ENCODE data around the gene LONRF2.

The LONRF2 gene

GRCh38 chr2:100228967-100229366 is 93.3 kb downstream of the LONRF2 start:
- H3K27ac ChIP-seq (ENCODE audit: low read length) = no peak overlapping the region
- no peak overlapping the region for H3K4me3 ChIP-seq (ENCODE audit: low read depth in 1 of 2, low read length in 2 of 2)
- H3K9me3 ChIP-seq (ENCODE audit: control insufficient read depth in 1 of 2, low read length in 2 of 2) = no peaks in the 10 kb centered on the region
- H3K4me1 ChIP-seq (ENCODE audit: control insufficient read depth in 1 of 2, insufficient read depth in 2 of 2, low read length in 2 of 2) = no peaks in the 10 kb centered on the region
- H3K36me3 ChIP-seq (ENCODE audit: control insufficient read depth in 1 of 2, insufficient read depth in 2 of 2, low read length in 2 of 2) = no peaks in the 10 kb centered on the region
- no peaks in the 10 kb centered on the region for H3K27me3 ChIP-seq (ENCODE audit: low read depth, low read length)

- no peak overlapping the region for H3K4me3 ChIP-seq (ENCODE audit: low read depth in 1 of 2, low read length in 2 of 2)
- H3K27ac ChIP-seq (ENCODE audit: low read length) = no peak overlapping the region
- no peaks in the 10 kb centered on the region for H3K36me3 ChIP-seq (ENCODE audit: control insufficient read depth in 1 of 2, insufficient read depth in 2 of 2, low read length in 2 of 2)
- H3K9me3 ChIP-seq (ENCODE audit: control insufficient read depth in 1 of 2, low read length in 2 of 2) = no peaks in the 10 kb centered on the region
- no peaks in the 10 kb centered on the region for H3K27me3 ChIP-seq (ENCODE audit: low read depth, low read length)
- no peaks in the 10 kb centered on the region for H3K4me1 ChIP-seq (ENCODE audit: control insufficient read depth in 1 of 2, insufficient read depth in 2 of 2, low read length in 2 of 2)
Observed at GRCh38 chr2:100228415-100228814, 93.9 kb downstream of the LONRF2 start.

- H3K4me1 ChIP-seq (ENCODE audit: control insufficient read depth in 1 of 2, insufficient read depth in 2 of 2, low read length in 2 of 2) = no peaks in the 10 kb centered on the region
- no peaks in the 10 kb centered on the region for H3K9me3 ChIP-seq (ENCODE audit: control insufficient read depth in 1 of 2, low read length in 2 of 2)
- no peak overlapping the region for H3K4me3 ChIP-seq (ENCODE audit: low read depth in 1 of 2, low read length in 2 of 2)
- H3K27me3 ChIP-seq (ENCODE audit: low read depth, low read length) = no peaks in the 10 kb centered on the region
- H3K27ac ChIP-seq (ENCODE audit: low read length) = no peak overlapping the region
- H3K36me3 ChIP-seq (ENCODE audit: control insufficient read depth in 1 of 2, insufficient read depth in 2 of 2, low read length in 2 of 2) = no peaks in the 10 kb centered on the region
Observed at GRCh38 chr2:100224988-100225710, 97.2 kb downstream of the LONRF2 start.

- H3K9me3 ChIP-seq (ENCODE audit: control insufficient read depth in 1 of 2, low read length in 2 of 2) = no peaks in the 10 kb centered on the region
- H3K4me1 ChIP-seq (ENCODE audit: control insufficient read depth in 1 of 2, insufficient read depth in 2 of 2, low read length in 2 of 2) = no peaks in the 10 kb centered on the region
- no peak overlapping the region for H3K4me3 ChIP-seq (ENCODE audit: low read depth in 1 of 2, low read length in 2 of 2)
- no peaks in the 10 kb centered on the region for H3K36me3 ChIP-seq (ENCODE audit: control insufficient read depth in 1 of 2, insufficient read depth in 2 of 2, low read length in 2 of 2)
- no peaks in the 10 kb centered on the region for H3K27me3 ChIP-seq (ENCODE audit: low read depth, low read length)
- no peak overlapping the region for H3K27ac ChIP-seq (ENCODE audit: low read length)
Observed at GRCh38 chr2:100223502-100223901, 98.8 kb downstream of the LONRF2 start.

Data from muscle layer of duodenum (tissue), 2 donors.